HG02981 (cell line): Measurements from ENCODE around the gene GRID2.
"Not testable (repeated sequence)": the region's sequence is repeated elsewhere in the genome, so short reads cannot be mapped to it uniquely, and the experiment has no call there.

Experiments
- ATAC-seq: cut with Tn5 transposase; IDR thresholded peaks from one replicate; pipeline ENCODE4 v1.9.1; 2021; ENCODE audit warnings: mild to moderate bottlenecking, moderate library complexity; ENCODE audit not compliant: unreplicated experiment

The GRID2 gene

DNA sequence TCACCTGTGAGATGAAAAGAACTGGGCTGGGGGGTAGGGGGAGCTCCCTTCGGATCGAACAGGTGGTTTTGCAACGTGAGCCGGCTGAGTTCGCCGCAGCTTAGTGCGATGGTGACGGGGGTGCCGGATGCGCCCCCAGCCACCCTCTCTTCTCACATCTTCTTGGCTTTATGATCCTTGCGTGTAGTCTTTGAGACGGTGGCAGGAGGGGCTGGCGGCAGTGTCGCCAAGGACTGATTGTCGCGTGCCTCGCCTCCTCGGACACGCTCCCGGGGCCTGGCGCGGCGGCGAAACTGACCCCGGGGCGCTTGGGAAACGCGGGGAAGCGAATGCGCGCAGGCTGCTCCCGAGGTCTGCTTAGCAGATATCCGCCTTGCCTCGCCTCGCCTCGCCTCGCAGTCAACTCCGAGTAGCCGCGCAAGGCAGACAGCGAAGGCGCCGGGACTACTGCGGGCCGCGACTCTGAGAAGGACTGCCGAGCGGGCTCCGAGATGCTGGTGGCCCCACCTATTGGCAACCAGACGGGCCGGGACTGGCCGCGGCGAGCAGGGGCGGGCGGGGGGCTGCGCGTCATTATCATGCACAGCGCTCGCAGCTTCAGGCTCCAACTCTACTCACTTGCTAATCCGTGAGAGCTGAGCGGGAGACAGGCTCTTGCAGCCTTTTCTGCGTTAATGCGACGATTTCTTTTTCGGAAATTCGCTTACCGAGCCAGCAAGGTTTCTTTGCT, 1.5 kb downstream of the GRID2 start:
- no peak for ATAC-seq

DNA sequence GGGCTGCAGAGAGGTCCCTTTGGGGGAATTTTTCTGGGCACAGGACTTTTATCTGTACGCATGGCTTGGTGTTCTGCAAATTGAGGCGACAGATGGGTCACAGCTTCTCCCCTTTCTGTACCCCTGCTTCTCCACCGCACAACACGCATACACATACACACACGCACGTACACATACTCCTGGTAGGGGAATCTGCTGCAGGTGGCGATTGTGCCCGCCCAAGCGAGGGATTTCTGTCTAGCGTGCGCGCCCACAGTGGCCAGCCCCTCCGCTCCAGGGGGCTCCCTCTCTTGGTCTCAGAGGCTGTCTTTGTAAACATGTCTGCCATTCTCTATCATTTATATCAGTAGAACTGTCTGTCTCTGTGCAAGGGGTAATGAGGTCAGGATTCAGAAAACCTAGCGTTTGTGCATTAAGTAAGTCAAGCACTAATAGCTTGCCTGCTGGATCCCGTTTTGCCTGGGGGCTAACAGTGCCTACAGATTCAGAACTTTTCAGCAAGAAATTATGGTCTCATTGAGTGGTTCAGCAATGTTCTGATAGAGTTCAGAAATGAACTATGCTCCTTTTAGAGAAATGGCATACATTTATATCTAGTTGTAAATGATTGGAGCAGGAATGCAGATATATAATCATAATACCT, 2.2 kb downstream of the GRID2 start:
- no peak for ATAC-seq

DNA sequence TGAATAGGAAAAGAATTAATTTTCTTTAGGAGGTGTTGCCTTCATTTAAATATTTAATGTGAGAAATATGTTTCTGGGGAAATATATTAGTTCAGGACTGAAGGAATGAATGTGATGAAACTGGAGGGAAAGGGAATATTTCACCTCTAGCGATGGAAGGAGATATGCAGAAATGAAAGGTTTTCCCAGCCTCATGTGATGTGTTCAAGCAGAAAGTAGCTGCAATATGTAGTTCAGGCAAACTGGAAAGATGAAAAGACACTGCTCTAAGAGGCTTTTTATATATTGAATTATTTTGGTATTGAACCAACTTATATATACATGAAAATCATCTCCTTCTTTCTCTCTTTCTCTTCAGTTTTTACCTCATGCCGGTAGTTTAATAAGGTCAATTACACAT, 3.4 kb downstream of the GRID2 start:
- ATAC-seq, result no peak

DNA sequence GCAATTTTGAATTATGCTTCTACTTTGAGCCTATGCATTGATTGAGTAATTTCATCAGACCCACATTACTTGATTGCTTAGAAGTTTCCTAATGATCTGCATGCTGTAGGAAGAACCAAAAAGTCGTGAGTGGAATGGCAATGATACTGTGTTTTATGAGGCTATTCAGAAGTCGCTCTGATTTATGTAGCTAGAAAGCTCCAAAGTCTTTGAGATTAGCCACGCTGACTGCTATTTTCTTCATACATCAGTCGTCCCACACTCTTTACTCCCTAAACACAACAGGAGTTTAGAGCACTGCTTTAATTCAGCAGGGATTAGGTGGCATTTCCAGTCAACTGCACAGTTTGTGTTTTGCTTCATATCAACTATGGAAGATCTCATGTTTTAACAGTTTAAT, 4.1 kb downstream of the GRID2 start:
- no peak for ATAC-seq

DNA sequence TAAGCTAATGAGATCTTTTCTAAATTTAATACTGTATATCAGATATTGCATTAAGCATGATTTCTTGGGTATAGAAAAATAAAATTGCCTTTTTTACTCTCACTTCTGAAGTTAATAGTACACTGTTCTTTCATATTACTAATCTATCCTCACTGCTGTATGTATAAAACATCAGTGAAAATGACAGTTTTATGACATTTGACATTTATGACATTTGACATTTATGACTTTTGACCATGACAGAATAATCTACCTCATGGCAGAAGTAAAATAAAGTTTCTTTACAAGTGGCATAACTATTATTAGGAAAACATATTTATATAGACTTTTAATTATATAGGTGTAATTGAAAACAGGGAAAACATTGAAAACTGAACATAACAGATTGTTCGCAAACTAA, 13.3 kb downstream of the GRID2 start:
- ATAC-seq, result no peak

DNA sequence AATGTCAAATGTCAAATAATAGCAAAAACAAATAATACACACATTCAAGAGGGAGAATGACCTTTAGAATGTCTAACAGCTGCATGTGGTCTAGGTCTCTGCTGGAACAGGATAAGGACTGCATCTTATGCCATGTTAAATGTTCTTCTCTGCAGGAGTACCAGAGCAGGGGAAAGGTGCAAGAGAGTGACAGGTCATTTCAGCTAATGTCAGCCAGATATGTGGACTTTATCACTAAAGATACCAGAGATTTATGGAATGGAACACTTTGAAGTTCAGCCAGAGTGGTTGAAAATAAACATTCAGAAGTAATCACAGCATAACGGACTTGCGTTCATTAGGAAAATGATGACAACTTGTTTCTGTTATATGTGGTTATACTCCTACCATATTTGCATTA, 24.3 kb downstream of the GRID2 start:
- ATAC-seq, result no peak

DNA sequence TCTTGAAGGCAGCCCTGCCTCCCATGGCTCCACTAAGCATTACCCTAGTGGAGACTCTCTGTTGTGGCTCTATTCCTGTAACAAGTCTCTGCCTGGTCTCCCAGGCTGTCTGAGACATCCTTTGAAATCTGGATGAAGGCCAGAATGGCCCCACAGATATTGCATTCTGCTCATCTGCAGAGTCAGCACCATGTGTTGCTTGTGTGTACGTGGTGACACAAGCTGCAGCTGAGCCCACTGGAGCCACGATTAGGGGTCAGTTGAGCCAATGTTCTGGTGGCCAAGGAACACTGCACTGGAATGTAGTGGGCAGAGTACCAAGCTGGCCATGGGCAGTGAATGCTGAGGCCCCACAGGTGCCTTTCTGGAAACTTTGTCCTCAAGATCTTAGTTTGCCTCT, 29.2 kb downstream of the GRID2 start:
- ATAC-seq, result no peak

DNA sequence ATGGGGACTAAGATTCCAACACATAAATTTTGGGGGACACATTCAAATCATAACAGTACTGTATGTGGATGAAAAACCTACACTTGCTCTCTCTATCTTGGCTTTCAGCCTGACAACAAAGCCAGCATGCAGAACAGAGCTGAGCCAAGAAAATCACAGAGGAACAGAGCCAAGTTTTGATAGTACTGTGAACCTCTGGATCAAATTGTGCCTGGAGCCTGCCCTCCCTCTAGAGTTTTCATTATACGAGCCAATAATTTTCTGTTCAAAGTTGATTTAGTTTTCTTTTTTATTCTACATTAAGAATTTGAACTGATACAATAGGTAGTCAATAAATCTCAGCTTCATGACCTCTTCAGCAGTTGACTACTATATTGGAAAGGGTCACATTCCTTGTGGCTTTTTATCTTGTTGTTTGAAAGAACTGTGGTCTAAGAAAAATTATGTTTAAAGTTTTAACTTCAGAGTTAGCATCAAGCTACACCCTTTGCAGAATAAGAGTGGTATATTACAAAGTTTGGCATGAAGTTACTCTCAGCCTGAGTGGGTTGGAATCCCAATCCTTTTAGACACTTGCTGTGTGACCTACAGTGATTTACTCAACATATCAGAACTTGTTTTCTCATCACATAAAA, 31.1 kb downstream of the GRID2 start:
- no peak for ATAC-seq

DNA sequence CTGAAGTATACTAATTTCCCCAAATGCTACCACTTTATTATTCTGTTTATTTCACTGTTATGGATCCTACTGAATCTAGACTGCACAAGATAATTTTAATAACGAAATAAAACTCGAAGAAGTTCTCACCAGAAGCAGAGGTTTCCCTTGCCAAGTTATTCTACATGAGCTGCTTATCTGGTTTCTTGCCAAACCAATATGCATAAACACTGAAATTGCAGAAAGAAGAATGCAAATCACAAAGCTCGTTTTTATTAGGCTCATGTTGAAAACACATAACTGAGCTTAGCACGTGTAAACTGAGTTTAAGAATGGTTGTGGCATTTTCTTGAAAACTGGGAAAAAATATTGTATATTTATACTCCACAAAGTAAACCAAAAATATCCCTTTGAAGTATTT, 35.9 kb downstream of the GRID2 start:
- ATAC-seq, result no peak

DNA sequence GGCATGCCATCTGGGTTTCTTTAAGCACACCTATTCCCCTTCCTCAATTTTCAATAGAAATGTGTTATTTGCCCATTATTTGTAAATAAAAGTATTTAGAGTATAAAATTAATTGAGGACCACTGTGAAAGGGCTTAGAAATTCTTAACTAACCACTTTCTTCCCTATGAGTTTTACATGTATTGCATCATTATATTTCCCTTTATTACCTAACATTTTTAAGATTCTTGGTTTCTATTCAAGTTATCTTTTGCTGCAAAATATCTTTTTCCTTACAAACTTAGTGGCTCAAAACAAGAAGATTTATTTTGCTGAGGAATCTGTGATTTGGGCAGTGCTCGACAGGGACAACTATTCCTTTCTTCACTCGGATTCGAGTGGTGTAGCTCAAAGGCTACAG, 40.5 kb downstream of the GRID2 start:
- ATAC-seq, result no peak

DNA sequence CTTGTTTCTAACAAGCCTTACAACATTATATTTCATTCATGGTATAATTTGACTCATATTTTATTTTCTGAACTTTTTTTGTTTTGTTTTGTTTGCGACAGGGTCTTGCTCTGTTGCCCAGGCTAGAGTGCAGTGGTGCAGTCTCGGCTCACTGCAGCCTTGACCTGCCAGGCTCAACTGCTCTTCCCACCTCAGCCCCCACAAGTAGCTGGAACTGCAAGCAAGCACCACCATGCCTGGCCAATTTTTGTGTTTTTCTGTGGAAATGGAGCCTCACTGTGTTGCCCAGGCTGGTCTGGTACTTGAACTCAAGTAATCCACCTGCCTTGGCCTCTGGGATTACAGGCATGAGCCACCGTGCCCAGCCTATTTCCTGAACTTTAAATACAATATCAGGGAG, 42.5 kb downstream of the GRID2 start:
- ATAC-seq, result no peak

DNA sequence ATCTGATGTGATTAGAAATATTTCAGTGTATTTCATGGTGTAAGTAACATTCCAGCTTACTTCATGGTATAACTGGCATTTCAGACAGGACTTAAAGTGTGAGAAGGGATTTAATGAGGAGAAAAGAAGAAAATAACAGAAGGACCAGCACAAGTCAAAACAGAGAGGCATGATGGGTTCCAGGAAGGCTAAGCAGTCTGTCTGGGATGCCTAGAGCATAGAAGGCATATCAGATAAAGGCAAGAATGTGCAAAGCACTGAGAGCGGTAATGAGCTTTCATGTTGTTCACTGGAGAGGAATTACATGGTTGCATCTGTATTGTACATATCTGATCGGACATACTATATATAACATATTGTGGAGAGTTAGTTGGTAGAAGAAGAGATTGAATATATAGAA, 54.2 kb downstream of the GRID2 start:
- no peak for ATAC-seq

DNA sequence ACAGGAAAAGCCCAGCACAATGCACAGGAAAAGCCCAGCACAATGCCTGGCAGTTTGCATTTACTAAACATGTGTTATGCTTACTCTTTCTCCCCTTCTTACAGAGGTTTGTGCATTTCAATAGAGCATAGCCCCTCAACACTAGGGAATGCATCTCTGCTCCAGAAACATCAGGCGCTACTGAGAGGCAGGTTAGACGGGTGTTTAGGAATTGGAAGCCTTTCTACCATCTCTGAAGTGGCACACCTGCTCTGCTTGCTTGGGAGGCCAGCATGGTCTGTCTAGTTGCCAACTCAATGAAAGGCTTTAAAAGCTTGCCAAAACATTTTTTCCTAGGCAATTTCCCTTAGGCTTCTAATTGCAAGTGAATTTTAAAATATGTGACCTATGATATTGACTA, 55.7 kb downstream of the GRID2 start:
- no peak for ATAC-seq

DNA sequence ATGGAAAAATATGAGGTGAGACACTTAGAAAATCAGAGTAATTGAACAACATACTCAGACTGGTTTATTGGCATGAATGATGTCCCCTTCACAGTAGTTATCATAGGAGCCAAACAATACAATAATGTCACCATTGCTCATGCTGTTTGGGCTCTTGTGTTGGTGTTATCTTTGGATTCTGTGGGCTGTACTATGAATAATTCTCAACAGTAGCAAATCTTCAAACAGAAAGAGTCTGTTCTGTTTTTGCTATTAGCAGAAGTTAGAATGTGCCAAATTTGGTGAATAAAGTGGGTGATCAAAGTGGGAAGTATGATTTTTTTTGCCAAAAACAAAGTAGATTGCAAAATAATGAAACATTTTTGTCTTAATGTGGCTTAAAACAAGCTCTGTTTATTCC, 58.3 kb downstream of the GRID2 start:
- ATAC-seq, result no peak

DNA sequence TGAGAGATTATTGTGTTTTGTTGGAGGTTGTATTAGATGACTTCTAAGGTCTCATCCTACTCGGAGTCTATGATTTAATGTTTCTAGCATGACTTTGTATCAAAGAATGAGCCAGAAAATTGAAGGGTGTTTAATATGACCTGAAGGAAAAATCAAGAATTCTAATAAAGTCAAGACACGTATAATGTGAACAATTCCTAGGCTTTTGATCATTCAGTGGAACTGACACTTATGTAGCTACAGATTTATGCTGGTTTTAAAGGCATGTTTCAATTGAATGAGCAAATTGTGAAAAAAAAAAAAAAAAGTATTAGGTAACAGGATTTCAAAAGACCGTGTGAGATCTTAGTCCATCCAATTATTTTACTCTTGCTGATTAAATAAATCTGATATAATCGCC, 64.9 kb downstream of the GRID2 start:
- no peak for ATAC-seq

DNA sequence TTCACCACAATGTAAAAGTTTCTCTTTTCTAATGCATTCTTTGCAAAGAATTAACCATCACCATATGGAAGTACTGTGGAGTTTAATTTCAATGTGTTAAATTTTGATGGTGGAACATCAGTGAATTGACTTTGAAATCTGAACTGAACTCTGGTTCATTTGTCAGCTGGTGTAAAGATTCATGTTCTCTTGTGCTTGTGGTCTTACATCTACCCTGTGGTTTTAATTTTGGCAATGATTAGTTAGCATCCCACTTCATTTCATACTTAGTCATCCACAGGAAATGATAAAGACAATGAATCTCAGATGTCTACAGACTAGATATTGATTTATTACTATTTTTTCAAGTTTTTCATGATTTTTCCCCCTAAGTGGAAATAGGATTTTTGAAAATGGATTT, 77.8 kb downstream of the GRID2 start:
- ATAC-seq, result no peak

DNA sequence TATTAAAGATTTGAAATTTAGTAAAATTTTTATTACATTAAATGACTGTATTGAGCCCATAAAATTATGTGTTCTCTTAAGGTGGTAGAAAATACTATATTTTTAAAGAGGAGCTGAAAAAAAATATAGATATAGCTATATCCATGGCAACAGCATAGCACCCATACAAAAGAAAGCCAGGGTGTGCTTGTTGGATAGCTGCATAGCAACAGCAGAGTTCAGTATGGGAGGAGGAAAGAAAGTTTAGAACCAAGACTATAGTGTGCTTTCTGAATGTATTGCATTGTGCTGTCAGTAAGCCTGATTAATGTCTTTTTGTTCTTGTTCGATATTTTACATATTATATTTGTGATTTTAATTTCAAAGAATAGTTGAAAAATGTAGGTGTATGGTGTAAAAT, 78.4 kb downstream of the GRID2 start:
- no peak for ATAC-seq

DNA sequence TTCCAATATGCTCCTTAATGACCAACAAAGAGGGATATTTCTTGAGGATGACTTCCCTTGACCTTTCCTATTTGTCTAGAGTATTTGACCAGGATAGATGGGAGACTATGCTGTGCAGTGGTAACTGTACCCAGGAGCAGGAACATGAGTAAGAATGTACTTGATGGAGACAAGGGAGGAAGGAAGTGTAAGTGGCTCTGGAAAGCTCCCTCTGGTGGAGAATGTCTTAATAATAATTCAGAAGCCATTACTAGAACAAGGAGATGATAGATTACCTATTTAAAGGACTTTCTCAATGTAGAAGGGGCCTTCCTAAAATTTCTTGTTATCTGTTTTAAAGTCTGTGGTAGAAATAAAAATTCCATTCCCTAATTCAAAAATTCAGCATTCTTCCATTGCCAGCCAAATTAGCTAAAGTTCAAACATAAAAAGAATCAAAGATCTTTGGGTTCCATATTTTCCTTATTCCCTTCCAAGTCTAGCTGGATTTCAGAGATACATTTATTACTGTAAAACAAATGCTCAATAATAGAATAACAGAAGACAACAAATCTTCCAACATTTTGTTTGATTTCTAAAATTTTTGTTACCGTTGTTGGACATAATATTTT, 83.8 kb downstream of the GRID2 start:
- ATAC-seq, result peak; percentile 82

DNA sequence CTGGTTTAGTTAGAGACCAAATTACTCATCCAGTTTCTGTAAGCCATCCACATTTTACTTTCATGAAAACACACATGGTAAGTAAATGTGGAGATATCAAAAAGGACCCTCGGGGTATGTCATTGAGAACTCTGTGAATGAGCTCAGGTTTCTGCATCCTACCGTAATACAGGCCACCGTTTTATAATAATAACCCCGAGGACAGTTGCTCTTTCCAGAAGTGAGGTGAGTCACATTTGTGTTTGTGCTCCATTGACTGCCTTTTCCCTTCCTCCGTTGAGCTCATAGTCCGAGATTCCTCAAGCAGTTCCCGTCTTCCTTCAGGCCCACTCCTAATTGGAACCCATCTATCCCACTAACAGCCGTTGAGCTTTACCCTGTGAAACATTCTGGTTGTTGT, 95.3 kb downstream of the GRID2 start:
- ATAC-seq, result no peak

DNA sequence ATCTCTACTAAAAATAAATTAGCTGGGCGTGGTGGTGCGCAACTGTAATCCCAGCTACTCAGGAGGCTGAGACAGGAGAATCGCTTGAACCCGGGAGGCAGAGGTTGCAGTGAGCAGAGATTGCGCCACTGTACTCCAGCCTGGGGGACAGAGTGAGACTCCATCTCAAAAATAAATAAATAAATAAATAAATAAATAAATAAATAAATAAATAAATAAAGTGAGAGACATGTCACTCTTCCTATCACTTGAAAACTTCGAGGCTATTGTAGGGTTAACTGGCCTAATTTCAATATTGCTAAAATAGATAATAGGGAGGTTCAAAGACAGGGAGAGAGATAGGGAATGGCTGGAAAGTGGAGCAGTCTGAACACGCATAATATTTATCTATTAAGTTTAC, 99.8 kb downstream of the GRID2 start:
- ATAC-seq, result not testable (repeated sequence)

DNA sequence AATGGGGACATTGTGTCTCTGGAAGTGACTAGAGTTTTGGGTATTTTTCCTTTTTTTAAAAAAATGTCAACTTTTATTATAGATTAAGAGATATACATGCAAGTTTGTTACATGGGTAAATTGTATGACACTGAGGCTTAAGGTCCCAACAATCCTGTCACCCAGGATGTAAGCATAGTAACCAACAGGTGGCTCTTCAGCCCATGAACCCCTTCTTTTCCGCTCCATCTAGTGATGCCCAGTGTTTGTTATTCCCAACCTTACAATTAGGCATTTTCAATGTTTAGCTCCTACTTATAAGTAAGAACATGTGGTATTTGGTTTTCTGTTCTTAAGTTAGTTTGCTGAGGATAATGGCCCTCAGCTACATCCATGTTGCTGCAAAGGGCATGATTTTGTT, 102.7 kb downstream of the GRID2 start:
- no peak for ATAC-seq

DNA sequence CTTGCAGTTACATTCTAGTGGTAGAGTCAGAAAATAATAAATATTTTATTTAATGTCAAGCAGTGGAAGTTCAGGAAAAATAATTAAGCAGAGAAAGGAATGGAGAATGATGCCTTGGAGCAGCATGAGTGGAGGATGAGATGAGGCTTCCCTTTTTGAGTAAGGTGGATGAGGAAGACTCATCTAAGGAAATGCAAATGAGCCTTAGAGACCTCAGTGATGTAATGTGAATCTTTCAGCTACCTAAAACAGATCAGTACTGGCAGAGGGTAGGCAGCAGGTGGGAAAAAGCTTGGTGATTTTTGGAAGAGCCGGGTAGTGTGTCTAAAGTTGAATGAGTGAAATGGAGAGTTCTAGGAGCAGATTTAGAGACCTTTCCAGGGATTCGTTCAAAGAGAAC, 118.2 kb downstream of the GRID2 start:
- peak; percentile 88 for ATAC-seq
